ENCODE data around the gene GTF2H2C.
"Not testable (repeated sequence)": the region's sequence is repeated elsewhere in the genome, so short reads cannot be mapped to it uniquely, and the experiment has no call there.

The GTF2H2C gene

DNA sequence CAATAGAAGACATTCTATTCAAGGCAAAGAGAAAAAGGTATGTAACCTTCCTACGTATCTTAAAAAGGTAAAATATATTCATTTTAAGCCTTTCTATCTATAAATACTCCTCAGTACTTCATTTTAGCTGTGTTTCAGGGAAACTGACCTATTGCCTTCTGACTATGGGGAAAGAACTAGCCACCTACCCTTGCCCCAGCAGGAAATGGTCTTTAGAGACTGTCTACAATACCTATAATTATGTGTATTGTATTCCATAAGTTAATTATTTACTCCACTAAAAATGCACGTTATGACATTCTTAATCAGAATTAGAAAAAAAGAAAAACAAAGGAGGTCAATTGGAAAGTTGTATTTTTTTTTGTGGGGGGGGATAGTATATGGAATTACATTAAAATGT lies 6.2 kb downstream of the GTF2H2C start:
- not testable (repeated sequence) for H3K4me3 ChIP-seq (ENCODE audit: low read depth, low read length); DNase-seq (ENCODE audit: low read depth)

GRCh38 chr5:69568072-69568471 lies 8.1 kb downstream of the GTF2H2C start:
- DNase-seq (ENCODE audit: low read depth); H3K4me3 ChIP-seq (ENCODE audit: low read depth, low read length): not testable (repeated sequence)

- H3K4me3 ChIP-seq (ENCODE audit: low read depth, low read length); DNase-seq (ENCODE audit: low read depth): not testable (repeated sequence)
Observed at GRCh38 chr5:69583356-69583755, 23.4 kb downstream of the GTF2H2C start.

DNA sequence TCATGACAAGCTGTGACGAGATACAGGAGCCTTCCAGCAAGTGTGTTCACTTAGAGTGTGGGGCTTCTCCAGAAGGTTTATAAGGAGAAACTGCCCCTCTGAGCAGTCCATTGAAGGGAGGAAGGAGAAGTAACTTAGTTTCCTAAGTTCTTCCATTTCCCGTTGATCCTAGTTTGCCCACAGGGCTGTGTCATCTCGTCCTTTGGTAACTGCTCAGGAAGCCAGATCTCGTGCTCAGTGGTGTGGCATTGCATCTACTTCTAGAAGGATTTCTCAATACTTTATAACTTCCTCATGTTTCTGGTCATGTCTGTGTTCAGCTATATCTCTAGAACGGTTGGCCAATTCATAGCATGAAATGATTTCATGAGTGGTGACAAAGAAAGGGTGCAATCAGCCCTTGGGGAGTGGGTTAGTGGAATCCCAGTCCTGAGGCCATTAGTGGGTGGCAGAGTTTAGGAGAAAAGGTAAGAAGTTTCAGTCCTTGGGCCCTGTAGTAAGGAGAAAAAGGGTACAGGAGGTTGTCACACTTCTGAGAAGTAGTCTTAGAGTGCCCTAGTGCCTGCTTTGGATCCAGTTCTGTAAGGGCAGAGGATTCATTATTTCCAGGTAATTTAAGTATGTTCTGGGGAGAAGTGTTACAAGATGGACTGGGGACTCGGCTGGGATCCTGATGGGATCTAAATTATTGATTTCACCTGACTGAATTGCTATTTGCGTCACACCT lies 36.3 kb downstream of the GTF2H2C start:
- not testable (repeated sequence) for H3K4me3 ChIP-seq (ENCODE audit: low read depth, low read length); DNase-seq (ENCODE audit: low read depth)

- not testable (repeated sequence) for DNase-seq (ENCODE audit: low read depth)
Observed at GRCh38 chr5:69601947-69602346, 42.0 kb downstream of the GTF2H2C start.

DNA sequence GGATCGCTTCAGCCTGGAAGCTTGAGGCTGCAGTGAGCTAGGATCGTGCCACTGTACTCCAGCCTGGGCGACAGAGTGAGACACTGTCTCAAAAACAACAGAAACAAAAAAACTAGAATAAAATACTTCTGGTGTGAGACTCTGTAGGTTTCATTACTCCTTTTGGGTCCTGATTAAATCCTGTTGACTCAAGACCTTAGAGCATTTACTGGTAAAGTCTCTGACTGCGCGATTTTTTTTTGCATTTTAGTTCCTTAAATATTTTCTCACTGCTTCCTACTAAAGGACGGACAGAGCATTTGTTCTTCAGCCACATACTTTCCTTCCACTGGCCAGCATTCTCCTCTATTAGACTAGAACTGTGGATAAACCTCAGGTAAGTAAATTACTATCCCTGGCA lies 46.8 kb downstream of the GTF2H2C start:
- not testable (repeated sequence) for DNase-seq (ENCODE audit: low read depth); H3K4me3 ChIP-seq (ENCODE audit: low read depth, low read length)

More at GRCh38 chr5:69601947-69602346, 42.0 kb downstream of the GTF2H2C start:
- H3K4me3 ChIP-seq (ENCODE audit: low read depth, low read length), result not testable (repeated sequence)

GRCh38 chr5:69607750-69608149 lies 47.8 kb downstream of the GTF2H2C start:
- H3K4me3 ChIP-seq (ENCODE audit: low read depth, low read length); DNase-seq (ENCODE audit: low read depth): not testable (repeated sequence)

- H3K4me3 ChIP-seq (ENCODE audit: low read depth, low read length); DNase-seq (ENCODE audit: low read depth): not testable (repeated sequence)
Observed at GRCh38 chr5:69608861-69609496, 49.0 kb downstream of the GTF2H2C start.

DNA sequence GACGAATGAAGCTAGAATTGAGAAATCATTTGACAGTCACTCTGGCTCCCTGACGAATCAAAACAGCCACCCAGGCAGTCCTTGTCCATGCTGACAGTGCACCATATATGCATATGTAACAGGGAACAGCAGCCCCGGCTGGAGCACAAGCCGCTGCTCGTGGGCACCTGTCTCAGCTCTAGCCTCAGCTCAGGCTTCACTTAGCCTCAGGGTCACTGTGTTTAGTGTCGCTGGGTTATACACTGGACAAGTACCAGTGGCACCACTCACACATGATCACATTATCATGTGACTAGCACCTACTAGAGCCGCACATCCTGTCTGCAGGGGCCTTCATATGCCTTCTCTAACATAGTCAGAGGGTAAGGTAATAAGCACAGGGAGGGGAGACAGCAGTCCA lies 54.9 kb downstream of the GTF2H2C start:
- not testable (repeated sequence) for DNase-seq (ENCODE audit: low read depth); H3K4me3 ChIP-seq (ENCODE audit: low read depth, low read length)

DNA sequence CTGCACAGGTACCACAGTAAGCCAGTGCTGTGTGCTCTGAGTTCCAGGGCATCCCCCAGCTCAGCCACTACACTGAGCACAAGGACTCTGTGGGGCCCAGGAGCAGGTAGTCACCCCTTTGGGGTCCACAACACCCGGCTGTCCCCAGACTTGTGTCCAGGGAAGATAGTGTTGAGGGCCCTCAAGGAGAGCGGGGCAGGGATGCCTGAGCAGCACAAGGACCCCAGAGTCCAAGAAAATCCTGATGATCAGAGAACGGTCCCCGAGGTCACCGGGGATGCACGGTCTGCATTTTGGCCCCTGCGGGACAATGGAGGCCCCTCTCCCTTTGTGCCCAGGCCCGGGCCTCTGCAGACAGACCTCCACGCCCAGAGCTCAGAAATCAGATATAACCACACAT lies 71.9 kb downstream of the GTF2H2C start:
- H3K4me3 ChIP-seq (ENCODE audit: low read depth, low read length); DNase-seq (ENCODE audit: low read depth): not testable (repeated sequence)

Measured in NB4 (cell line).